GM23338 (cell line): ENCODE results near the gene NFS1. TPM values are rescaled to one million over a fixed set of nuclear protein-coding genes. Genes with fewer than 3 reads are reported as not detected.

Experiments used
- ATAC-seq: fragments of 200-7000 bp; cut with Tn5 transposase; 3 replicates; pipeline ENCODE4 v1.9.1; 2020
- DNase-seq: peaks from one replicate; pipeline ENCODE4 v3.0.0-alpha.2; 2015; ENCODE audit warnings: low spot score
- H2AFZ ChIP-seq: fragments of 200-600 bp; sonication (generic); 2 replicates; pipeline ENCODE4 v1.8.0; 2016; ENCODE audit warnings: antibody characterized with exemption, mild to moderate bottlenecking, moderate library complexity
- H3F3A ChIP-seq: fragments of 200-600 bp; sonication (generic); replicated peaks from 2 replicates; pipeline ENCODE4 v1.8.0; 2017; ENCODE audit warnings: antibody characterized with exemption, mixed run types, low read depth
- H3K27ac ChIP-seq: fragments of 200-600 bp; sonication (generic); 2 replicates; pipeline ENCODE4 v1.6.1; 2016; ENCODE audit warnings: low read depth
- H3K27me3 ChIP-seq: fragments of 200-600 bp; sonication (generic); 2 replicates; pipeline ENCODE4 v1.8.0; 2016; ENCODE audit warnings: mild to moderate bottlenecking, mixed run types, moderate library complexity; ENCODE audit not compliant: insufficient read depth
- H3K36me3 ChIP-seq: fragments of 200-600 bp; sonication (generic); 2 replicates; pipeline ENCODE4 v1.8.0; 2016; ENCODE audit warnings: mild to moderate bottlenecking; ENCODE audit not compliant: insufficient read depth
- H3K4me1 ChIP-seq: fragments of 200-600 bp; sonication (generic); 2 replicates; pipeline ENCODE4 v1.8.0; 2016; ENCODE audit warnings: mild to moderate bottlenecking, moderate library complexity; ENCODE audit not compliant: insufficient read depth
- H3K4me2 ChIP-seq: fragments of 200-600 bp; sonication (generic); 2 replicates; pipeline ENCODE4 v1.7.1; 2017; ENCODE audit warnings: mixed run types
- H3K4me3 ChIP-seq: fragments of 200-600 bp; sonication (generic); 2 replicates; pipeline ENCODE4 v1.6.1; 2016; ENCODE audit warnings: mixed run types
- H3K79me2 ChIP-seq: fragments of 200-600 bp; sonication (generic); replicated peaks from 2 replicates; pipeline ENCODE4 v1.8.0; 2017; ENCODE audit warnings: mild to moderate bottlenecking; ENCODE audit not compliant: insufficient read depth
- H3K9me2 ChIP-seq: fragments of 200-600 bp; sonication (generic); 2 replicates; pipeline ENCODE4 v1.8.0; 2017; ENCODE audit not compliant: insufficient read depth
- H4K20me1 ChIP-seq: fragments of 200-600 bp; sonication (generic); replicated peaks from 2 replicates; pipeline ENCODE4 v1.8.0; 2017; ENCODE audit warnings: mild to moderate bottlenecking; ENCODE audit not compliant: insufficient read depth
- H3K27ac Mint-ChIP-seq: 2 replicates; pipeline ENCODE4 v1.8.0; 2020; ENCODE audit warnings: inconsistent platforms, mild to moderate bottlenecking, moderate library complexity, mixed read lengths
- H3K27me3 Mint-ChIP-seq: 3 replicates; pipeline ENCODE4 v1.8.0; 2022; ENCODE audit warnings: low read depth, mild to moderate bottlenecking, moderate library complexity, mixed read lengths, inconsistent platforms; ENCODE audit not compliant: insufficient read depth, poor library complexity
- H3K36me3 Mint-ChIP-seq: 3 replicates; pipeline ENCODE4 v1.8.0; 2021; ENCODE audit warnings: low read depth, mild to moderate bottlenecking, inconsistent platforms, moderate library complexity, mixed read lengths
- H3K4me1 Mint-ChIP-seq: 3 replicates; pipeline ENCODE4 v1.8.0; 2020; ENCODE audit warnings: mild to moderate bottlenecking, inconsistent platforms, mixed read lengths
- H3K4me3 Mint-ChIP-seq: 3 replicates; pipeline ENCODE4 v1.8.0; 2021; ENCODE audit warnings: moderate library complexity, mild to moderate bottlenecking, inconsistent platforms, mixed read lengths
- H3K9me3 Mint-ChIP-seq: 3 replicates; pipeline ENCODE4 v1.8.0; 2020; ENCODE audit warnings: moderate library complexity, mild to moderate bottlenecking, inconsistent platforms, mixed read lengths
- JUNB ChIP-seq: IDR thresholded peaks from one replicate; pipeline ENCODE4 v1.6.1; 2016; ENCODE audit warnings: antibody characterized with exemption; ENCODE audit not compliant: unreplicated experiment
- POLR2AphosphoS5 ChIP-seq: IDR thresholded peaks from 2 replicates; pipeline ENCODE4 v1.6.1; 2016; ENCODE audit warnings: antibody characterized with exemption, low read depth
- ZNF114 ChIP-seq: fragments of 250-450 bp; sonication (Bioruptor Pico); IDR thresholded peaks from 2 replicates; pipeline ENCODE4 v1.5.0; 2020; ENCODE audit warnings: mild to moderate bottlenecking, moderate library complexity
- ZNF462 ChIP-seq: fragments of 250-450 bp; sonication (Bioruptor Pico); IDR thresholded peaks from 2 replicates; pipeline ENCODE4 v1.5.0; 2020; ENCODE audit warnings: mild to moderate bottlenecking, moderate library complexity
- polyA plus RNA-seq: library from polyadenylated mRNA; unstranded; fragments of >200 nt; fragmentation: Nextera tagmentation; extraction: Ambion mirVana; gene quantifications from 2 replicates; pipeline ENCODE4 v1.2.1, GENCODE V29; 2016
- total RNA-seq: library from RNA; depleted of rRNA; stranded (reverse); fragments of >200 nt; shearing (Covaris generic); gene quantifications from 2 replicates; pipeline ENCODE4 v1.2.3, GENCODE V29; 2014
- TF ChIP-seq, protein P1 (sequence below), 2 experiments: fragments of 200-600 bp in 1 of 2; sonication (generic) in 1 of 2; conservative IDR thresholded peaks; 2 replicates each; pipeline versions ENCODE4 v1.5.1 to v1.6.1; 2016 to 2017; ENCODE audit warnings: antibody characterized with exemption in 2 of 2, low read depth in 2 of 2, mild to moderate bottlenecking in 2 of 2, moderate library complexity in 1 of 2
- TF ChIP-seq, protein P2 (sequence below): IDR thresholded peaks from 2 replicates; pipeline ENCODE4 v1.6.1; 2016; ENCODE audit warnings: antibody characterized with exemption
- TF ChIP-seq, protein P3 (sequence below): IDR thresholded peaks from one replicate; pipeline ENCODE4 v1.6.1; 2018; ENCODE audit warnings: antibody characterized with exemption; ENCODE audit not compliant: unreplicated experiment

NFS1 gene
- total and polyA plus RNA-seq, 2 experiments from 2014 or later, result 22.8 to 35.7 TPM

DNA sequence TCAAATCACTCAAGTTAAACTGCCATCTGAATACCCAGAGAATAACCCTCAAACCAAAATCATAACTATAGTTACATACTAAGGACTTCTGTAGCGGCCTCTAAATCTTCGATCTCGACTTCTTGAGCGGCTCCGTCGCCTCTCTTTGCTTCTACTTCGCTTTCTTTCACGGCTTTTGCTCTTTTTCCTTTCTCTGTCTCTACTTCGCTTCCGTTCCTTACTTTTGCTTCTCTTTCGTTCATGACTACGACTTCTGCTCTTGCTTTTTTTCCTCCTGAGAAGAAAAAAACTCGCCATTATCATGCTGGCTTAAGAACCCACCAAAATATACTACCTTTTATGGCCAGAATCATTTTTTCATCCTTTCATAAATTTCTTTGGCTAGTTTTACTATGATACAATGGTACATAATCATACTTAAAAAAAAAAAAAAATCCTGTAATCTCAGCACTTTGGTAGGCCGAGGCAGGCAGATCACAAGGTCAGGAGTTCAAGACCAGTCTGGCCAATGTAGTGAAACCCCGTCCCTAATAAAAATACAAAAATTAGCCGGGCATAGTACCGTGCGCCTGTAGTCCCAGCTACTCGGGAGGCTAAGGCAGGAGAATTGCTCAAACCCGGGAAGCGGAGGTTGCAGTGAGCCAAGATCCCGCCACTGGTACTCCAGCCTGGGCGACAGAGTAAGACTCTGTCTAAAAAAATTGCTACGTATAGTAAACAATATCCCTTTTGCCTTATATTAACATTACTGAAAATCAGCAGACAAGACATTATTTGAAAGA lies 32.9 kb upstream of the NFS1 start (continued):
- no peak for TF ChIP-seq ZNF462
- TF ChIP-seq, protein P1, sequence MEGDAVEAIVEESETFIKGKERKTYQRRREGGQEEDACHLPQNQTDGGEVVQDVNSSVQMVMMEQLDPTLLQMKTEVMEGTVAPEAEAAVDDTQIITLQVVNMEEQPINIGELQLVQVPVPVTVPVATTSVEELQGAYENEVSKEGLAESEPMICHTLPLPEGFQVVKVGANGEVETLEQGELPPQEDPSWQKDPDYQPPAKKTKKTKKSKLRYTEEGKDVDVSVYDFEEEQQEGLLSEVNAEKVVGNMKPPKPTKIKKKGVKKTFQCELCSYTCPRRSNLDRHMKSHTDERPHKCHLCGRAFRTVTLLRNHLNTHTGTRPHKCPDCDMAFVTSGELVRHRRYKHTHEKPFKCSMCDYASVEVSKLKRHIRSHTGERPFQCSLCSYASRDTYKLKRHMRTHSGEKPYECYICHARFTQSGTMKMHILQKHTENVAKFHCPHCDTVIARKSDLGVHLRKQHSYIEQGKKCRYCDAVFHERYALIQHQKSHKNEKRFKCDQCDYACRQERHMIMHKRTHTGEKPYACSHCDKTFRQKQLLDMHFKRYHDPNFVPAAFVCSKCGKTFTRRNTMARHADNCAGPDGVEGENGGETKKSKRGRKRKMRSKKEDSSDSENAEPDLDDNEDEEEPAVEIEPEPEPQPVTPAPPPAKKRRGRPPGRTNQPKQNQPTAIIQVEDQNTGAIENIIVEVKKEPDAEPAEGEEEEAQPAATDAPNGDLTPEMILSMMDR (conservative IDR thresholded peaks at IDR 0.05; ENCODE audit: low read depth in 2 of 2), result no peak
- TF ChIP-seq, protein P2, sequence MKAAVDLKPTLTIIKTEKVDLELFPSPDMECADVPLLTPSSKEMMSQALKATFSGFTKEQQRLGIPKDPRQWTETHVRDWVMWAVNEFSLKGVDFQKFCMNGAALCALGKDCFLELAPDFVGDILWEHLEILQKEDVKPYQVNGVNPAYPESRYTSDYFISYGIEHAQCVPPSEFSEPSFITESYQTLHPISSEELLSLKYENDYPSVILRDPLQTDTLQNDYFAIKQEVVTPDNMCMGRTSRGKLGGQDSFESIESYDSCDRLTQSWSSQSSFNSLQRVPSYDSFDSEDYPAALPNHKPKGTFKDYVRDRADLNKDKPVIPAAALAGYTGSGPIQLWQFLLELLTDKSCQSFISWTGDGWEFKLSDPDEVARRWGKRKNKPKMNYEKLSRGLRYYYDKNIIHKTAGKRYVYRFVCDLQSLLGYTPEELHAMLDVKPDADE, result no peak

DNA sequence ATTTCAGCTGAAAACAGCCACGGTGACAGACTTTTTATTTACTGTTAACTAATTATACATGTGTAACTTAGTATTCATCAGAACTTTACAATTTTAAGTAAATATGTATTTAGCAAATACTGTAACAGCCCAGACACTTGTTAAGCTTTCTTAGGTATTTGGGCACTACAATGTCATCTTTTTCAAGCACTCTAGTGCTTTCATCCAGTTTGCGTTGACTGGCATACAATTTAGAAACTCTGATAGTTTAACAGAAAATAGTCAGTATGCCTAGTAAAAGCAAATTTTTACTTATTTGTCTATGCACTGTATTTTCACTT lies 32.3 kb upstream of the NFS1 start:
- peaks cover 100% of the 10 kb centered on the region for H3K36me3 ChIP-seq
- peaks cover 5% of the 10 kb centered on the region for H3K4me1 Mint-ChIP-seq
- ATAC-seq (no peak), DNase-seq (no peak)
- peaks cover 5% of the 10 kb centered on the region for H3K27me3 Mint-ChIP-seq
- no peaks in the 10 kb centered on the region for H3K4me1 ChIP-seq
- no peak overlapping the region for H3K27ac Mint-ChIP-seq
- no peak overlapping the region for H3K4me3 Mint-ChIP-seq
- no peak overlapping the region for H3K27ac ChIP-seq
- H3K36me3 Mint-ChIP-seq, result peaks cover 98% of the 10 kb centered on the region
- no peak overlapping the region for H3K4me2 ChIP-seq
- H3K27me3 ChIP-seq, result no peaks in the 10 kb centered on the region
- no peak overlapping the region for H3K4me3 ChIP-seq
- H2AFZ ChIP-seq, result no peak overlapping the region
- H3K9me3 Mint-ChIP-seq, result no peaks in the 10 kb centered on the region; the same call in 2 of the 3 replicates
- no peaks in the 10 kb centered on the region for H3K9me2 ChIP-seq
- peaks cover 75% of the 10 kb centered on the region for H4K20me1 ChIP-seq
- peaks cover 100% of the 10 kb centered on the region for H3K79me2 ChIP-seq
- peaks cover 8% of the 10 kb centered on the region for H3F3A ChIP-seq
- TF ChIP-seq POLR2AphosphoS5 (no peak), ZNF114 (CRISPR knock-in tag) (no peak), JUNB (no peak)
- TF ChIP-seq, protein P1 (conservative IDR thresholded peaks at IDR 0.05; ENCODE audit: low read depth in 2 of 2), result no peak
- TF ChIP-seq, protein P3, sequence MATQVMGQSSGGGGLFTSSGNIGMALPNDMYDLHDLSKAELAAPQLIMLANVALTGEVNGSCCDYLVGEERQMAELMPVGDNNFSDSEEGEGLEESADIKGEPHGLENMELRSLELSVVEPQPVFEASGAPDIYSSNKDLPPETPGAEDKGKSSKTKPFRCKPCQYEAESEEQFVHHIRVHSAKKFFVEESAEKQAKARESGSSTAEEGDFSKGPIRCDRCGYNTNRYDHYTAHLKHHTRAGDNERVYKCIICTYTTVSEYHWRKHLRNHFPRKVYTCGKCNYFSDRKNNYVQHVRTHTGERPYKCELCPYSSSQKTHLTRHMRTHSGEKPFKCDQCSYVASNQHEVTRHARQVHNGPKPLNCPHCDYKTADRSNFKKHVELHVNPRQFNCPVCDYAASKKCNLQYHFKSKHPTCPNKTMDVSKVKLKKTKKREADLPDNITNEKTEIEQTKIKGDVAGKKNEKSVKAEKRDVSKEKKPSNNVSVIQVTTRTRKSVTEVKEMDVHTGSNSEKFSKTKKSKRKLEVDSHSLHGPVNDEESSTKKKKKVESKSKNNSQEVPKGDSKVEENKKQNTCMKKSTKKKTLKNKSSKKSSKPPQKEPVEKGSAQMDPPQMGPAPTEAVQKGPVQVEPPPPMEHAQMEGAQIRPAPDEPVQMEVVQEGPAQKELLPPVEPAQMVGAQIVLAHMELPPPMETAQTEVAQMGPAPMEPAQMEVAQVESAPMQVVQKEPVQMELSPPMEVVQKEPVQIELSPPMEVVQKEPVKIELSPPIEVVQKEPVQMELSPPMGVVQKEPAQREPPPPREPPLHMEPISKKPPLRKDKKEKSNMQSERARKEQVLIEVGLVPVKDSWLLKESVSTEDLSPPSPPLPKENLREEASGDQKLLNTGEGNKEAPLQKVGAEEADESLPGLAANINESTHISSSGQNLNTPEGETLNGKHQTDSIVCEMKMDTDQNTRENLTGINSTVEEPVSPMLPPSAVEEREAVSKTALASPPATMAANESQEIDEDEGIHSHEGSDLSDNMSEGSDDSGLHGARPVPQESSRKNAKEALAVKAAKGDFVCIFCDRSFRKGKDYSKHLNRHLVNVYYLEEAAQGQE, result no peak
- TF ChIP-seq, protein P2, result no peak
